GM23338 (cell line): ENCODE measurements around the gene STAMBP. TPM values are rescaled to one million over a fixed set of nuclear protein-coding genes. Genes with fewer than 3 reads are reported as not detected.

Experiments used
- ATAC-seq: fragments of 200-7000 bp; cut with Tn5 transposase; 3 replicates; pipeline ENCODE4 v1.9.1; 2020
- DNase-seq: peaks from one replicate; pipeline ENCODE4 v3.0.0-alpha.2; 2015; ENCODE audit warnings: low spot score
- H2AFZ ChIP-seq: fragments of 200-600 bp; sonication (generic); 2 replicates; pipeline ENCODE4 v1.8.0; 2016; ENCODE audit warnings: antibody characterized with exemption, mild to moderate bottlenecking, moderate library complexity
- H3F3A ChIP-seq: fragments of 200-600 bp; sonication (generic); replicated peaks from 2 replicates; pipeline ENCODE4 v1.8.0; 2017; ENCODE audit warnings: antibody characterized with exemption, mixed run types, low read depth
- H3K27ac ChIP-seq: fragments of 200-600 bp; sonication (generic); 2 replicates; pipeline ENCODE4 v1.6.1; 2016; ENCODE audit warnings: low read depth
- H3K27me3 ChIP-seq: fragments of 200-600 bp; sonication (generic); 2 replicates; pipeline ENCODE4 v1.8.0; 2016; ENCODE audit warnings: mild to moderate bottlenecking, mixed run types, moderate library complexity; ENCODE audit not compliant: insufficient read depth
- H3K36me3 ChIP-seq: fragments of 200-600 bp; sonication (generic); 2 replicates; pipeline ENCODE4 v1.8.0; 2016; ENCODE audit warnings: mild to moderate bottlenecking; ENCODE audit not compliant: insufficient read depth
- H3K4me1 ChIP-seq: fragments of 200-600 bp; sonication (generic); 2 replicates; pipeline ENCODE4 v1.8.0; 2016; ENCODE audit warnings: mild to moderate bottlenecking, moderate library complexity; ENCODE audit not compliant: insufficient read depth
- H3K4me2 ChIP-seq: fragments of 200-600 bp; sonication (generic); 2 replicates; pipeline ENCODE4 v1.7.1; 2017; ENCODE audit warnings: mixed run types
- H3K4me3 ChIP-seq: fragments of 200-600 bp; sonication (generic); 2 replicates; pipeline ENCODE4 v1.6.1; 2016; ENCODE audit warnings: mixed run types
- H3K79me2 ChIP-seq: fragments of 200-600 bp; sonication (generic); replicated peaks from 2 replicates; pipeline ENCODE4 v1.8.0; 2017; ENCODE audit warnings: mild to moderate bottlenecking; ENCODE audit not compliant: insufficient read depth
- H3K9me2 ChIP-seq: fragments of 200-600 bp; sonication (generic); 2 replicates; pipeline ENCODE4 v1.8.0; 2017; ENCODE audit not compliant: insufficient read depth
- H4K20me1 ChIP-seq: fragments of 200-600 bp; sonication (generic); replicated peaks from 2 replicates; pipeline ENCODE4 v1.8.0; 2017; ENCODE audit warnings: mild to moderate bottlenecking; ENCODE audit not compliant: insufficient read depth
- H3K27ac Mint-ChIP-seq: 2 replicates; pipeline ENCODE4 v1.8.0; 2020; ENCODE audit warnings: inconsistent platforms, mild to moderate bottlenecking, moderate library complexity, mixed read lengths
- H3K27me3 Mint-ChIP-seq: 3 replicates; pipeline ENCODE4 v1.8.0; 2022; ENCODE audit warnings: low read depth, mild to moderate bottlenecking, moderate library complexity, mixed read lengths, inconsistent platforms; ENCODE audit not compliant: insufficient read depth, poor library complexity
- H3K36me3 Mint-ChIP-seq: 3 replicates; pipeline ENCODE4 v1.8.0; 2021; ENCODE audit warnings: low read depth, mild to moderate bottlenecking, inconsistent platforms, moderate library complexity, mixed read lengths
- H3K4me1 Mint-ChIP-seq: 3 replicates; pipeline ENCODE4 v1.8.0; 2020; ENCODE audit warnings: mild to moderate bottlenecking, inconsistent platforms, mixed read lengths
- H3K4me3 Mint-ChIP-seq: 3 replicates; pipeline ENCODE4 v1.8.0; 2021; ENCODE audit warnings: moderate library complexity, mild to moderate bottlenecking, inconsistent platforms, mixed read lengths
- H3K9me3 Mint-ChIP-seq: 3 replicates; pipeline ENCODE4 v1.8.0; 2020; ENCODE audit warnings: moderate library complexity, mild to moderate bottlenecking, inconsistent platforms, mixed read lengths
- CREB1 ChIP-seq: fragments of 250-450 bp; sonication (Bioruptor Pico); IDR thresholded peaks from 2 replicates; pipeline ENCODE4 v1.5.0; 2020; ENCODE audit warnings: low read depth, mild to moderate bottlenecking, moderate library complexity
- EZH2 ChIP-seq: fragments of 200-600 bp; sonication (generic); IDR thresholded peaks from one replicate; pipeline ENCODE4 v1.8.0; 2017; ENCODE audit warnings: antibody characterized with exemption, mild to moderate bottlenecking, low read depth; ENCODE audit not compliant: unreplicated experiment
- EZH2phosphoT487 ChIP-seq: fragments of 200-600 bp; sonication (generic); IDR thresholded peaks from one replicate; pipeline ENCODE4 v1.8.1; 2018; ENCODE audit warnings: antibody characterized with exemption; ENCODE audit not compliant: unreplicated experiment
- NANOG ChIP-seq: IDR thresholded peaks from 2 replicates; pipeline ENCODE4 v1.6.1; 2016; ENCODE audit warnings: antibody characterized with exemption, borderline replicate concordance
- POLR2AphosphoS5 ChIP-seq: IDR thresholded peaks from 2 replicates; pipeline ENCODE4 v1.6.1; 2016; ENCODE audit warnings: antibody characterized with exemption, low read depth
- polyA plus RNA-seq: library from polyadenylated mRNA; unstranded; fragments of >200 nt; fragmentation: Nextera tagmentation; extraction: Ambion mirVana; gene quantifications from 2 replicates; pipeline ENCODE4 v1.2.1, GENCODE V29; 2016
- total RNA-seq: library from RNA; depleted of rRNA; stranded (reverse); fragments of >200 nt; shearing (Covaris generic); gene quantifications from 2 replicates; pipeline ENCODE4 v1.2.3, GENCODE V29; 2014
- TF ChIP-seq, protein P1 (sequence below): IDR thresholded peaks from one replicate; pipeline ENCODE4 v1.6.1; 2018; ENCODE audit warnings: antibody characterized with exemption; ENCODE audit not compliant: unreplicated experiment
- TF ChIP-seq, protein P2 (sequence below): fragments of 250-450 bp; sonication (Bioruptor Pico); IDR thresholded peaks from 2 replicates; pipeline ENCODE4 v1.5.0; 2020; ENCODE audit warnings: mild to moderate bottlenecking, moderate library complexity

Gene STAMBP
- total and polyA plus RNA-seq, 2 experiments from 2014 or later: 33.9 to 106 TPM

DNA sequence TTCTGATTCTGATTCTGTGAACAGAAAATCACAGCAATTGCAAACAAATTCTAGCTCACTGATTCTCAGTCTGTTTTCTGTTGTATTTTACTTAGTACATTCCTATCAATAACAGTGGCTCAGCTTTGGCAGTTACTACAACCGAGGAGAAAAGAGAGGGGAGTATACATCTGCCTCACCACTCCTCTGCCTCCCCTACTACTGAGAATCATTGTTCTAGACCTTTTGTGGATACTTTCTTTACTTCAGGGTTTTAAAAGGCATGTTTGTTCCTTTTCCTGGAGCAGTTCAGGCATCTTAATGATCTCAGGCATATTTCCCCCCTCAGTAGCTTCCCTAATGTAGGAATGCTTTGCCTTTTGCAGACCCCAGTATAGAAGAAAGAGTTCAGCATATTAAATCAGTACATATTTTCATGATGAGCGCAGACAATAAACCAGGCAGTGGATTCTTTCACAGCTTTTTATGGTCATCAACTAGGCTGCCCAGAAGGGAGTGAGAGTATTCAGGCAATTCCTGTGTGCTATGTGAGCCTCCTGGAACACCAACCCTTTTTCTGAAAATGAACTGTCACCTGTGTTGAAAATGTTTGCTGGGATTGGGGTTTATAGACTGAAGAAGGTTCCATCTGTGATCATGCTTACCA, 10.3 kb downstream of the STAMBP start:
- TF ChIP-seq EZH2phosphoT487 (no peak), NANOG (no peak), EZH2 (no peak), POLR2AphosphoS5 (no peak), CREB1 (CRISPR knock-in tag) (no peak)
- TF ChIP-seq, protein P1, sequence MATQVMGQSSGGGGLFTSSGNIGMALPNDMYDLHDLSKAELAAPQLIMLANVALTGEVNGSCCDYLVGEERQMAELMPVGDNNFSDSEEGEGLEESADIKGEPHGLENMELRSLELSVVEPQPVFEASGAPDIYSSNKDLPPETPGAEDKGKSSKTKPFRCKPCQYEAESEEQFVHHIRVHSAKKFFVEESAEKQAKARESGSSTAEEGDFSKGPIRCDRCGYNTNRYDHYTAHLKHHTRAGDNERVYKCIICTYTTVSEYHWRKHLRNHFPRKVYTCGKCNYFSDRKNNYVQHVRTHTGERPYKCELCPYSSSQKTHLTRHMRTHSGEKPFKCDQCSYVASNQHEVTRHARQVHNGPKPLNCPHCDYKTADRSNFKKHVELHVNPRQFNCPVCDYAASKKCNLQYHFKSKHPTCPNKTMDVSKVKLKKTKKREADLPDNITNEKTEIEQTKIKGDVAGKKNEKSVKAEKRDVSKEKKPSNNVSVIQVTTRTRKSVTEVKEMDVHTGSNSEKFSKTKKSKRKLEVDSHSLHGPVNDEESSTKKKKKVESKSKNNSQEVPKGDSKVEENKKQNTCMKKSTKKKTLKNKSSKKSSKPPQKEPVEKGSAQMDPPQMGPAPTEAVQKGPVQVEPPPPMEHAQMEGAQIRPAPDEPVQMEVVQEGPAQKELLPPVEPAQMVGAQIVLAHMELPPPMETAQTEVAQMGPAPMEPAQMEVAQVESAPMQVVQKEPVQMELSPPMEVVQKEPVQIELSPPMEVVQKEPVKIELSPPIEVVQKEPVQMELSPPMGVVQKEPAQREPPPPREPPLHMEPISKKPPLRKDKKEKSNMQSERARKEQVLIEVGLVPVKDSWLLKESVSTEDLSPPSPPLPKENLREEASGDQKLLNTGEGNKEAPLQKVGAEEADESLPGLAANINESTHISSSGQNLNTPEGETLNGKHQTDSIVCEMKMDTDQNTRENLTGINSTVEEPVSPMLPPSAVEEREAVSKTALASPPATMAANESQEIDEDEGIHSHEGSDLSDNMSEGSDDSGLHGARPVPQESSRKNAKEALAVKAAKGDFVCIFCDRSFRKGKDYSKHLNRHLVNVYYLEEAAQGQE: no peak
- TF ChIP-seq, protein P2, sequence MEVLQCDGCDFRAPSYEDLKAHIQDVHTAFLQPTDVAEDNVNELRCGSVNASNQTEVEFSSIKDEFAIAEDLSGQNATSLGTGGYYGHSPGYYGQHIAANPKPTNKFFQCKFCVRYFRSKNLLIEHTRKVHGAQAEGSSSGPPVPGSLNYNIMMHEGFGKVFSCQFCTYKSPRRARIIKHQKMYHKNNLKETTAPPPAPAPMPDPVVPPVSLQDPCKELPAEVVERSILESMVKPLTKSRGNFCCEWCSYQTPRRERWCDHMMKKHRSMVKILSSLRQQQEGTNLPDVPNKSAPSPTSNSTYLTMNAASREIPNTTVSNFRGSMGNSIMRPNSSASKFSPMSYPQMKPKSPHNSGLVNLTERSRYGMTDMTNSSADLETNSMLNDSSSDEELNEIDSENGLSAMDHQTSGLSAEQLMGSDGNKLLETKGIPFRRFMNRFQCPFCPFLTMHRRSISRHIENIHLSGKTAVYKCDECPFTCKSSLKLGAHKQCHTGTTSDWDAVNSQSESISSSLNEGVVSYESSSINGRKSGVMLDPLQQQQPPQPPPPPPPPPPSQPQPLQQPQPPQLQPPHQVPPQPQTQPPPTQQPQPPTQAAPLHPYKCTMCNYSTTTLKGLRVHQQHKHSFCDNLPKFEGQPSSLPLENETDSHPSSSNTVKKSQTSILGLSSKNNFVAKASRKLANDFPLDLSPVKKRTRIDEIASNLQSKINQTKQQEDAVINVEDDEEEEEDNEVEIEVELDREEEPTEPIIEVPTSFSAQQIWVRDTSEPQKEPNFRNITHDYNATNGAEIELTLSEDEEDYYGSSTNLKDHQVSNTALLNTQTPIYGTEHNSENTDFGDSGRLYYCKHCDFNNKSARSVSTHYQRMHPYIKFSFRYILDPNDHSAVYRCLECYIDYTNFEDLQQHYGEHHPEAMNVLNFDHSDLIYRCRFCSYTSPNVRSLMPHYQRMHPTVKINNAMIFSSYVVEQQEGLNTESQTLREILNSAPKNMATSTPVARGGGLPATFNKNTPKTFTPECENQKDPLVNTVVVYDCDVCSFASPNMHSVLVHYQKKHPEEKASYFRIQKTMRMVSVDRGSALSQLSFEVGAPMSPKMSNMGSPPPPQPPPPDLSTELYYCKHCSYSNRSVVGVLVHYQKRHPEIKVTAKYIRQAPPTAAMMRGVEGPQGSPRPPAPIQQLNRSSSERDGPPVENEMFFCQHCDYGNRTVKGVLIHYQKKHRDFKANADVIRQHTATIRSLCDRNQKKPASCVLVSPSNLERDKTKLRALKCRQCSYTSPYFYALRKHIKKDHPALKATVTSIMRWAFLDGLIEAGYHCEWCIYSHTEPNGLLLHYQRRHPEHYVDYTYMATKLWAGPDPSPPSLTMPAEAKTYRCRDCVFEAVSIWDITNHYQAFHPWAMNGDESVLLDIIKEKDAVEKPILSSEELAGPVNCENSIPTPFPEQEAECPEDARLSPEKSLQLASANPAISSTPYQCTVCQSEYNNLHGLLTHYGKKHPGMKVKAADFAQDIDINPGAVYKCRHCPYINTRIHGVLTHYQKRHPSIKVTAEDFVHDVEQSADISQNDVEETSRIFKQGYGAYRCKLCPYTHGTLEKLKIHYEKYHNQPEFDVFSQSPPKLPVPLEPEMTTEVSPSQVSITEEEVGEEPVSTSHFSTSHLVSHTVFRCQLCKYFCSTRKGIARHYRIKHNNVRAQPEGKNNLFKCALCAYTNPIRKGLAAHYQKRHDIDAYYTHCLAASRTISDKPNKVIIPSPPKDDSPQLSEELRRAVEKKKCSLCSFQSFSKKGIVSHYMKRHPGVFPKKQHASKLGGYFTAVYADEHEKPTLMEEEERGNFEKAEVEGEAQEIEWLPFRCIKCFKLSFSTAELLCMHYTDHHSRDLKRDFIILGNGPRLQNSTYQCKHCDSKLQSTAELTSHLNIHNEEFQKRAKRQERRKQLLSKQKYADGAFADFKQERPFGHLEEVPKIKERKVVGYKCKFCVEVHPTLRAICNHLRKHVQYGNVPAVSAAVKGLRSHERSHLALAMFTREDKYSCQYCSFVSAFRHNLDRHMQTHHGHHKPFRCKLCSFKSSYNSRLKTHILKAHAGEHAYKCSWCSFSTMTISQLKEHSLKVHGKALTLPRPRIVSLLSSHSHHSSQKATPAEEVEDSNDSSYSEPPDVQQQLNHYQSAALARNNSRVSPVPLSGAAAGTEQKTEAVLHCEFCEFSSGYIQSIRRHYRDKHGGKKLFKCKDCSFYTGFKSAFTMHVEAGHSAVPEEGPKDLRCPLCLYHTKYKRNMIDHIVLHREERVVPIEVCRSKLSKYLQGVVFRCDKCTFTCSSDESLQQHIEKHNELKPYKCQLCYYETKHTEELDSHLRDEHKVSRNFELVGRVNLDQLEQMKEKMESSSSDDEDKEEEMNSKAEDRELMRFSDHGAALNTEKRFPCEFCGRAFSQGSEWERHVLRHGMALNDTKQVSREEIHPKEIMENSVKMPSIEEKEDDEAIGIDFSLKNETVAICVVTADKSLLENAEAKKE (CRISPR knock-in tag): no peak
- Mint-ChIP-seq H3K4me3 (no peak overlapping the region), H3K27ac (no peak overlapping the region), H3K27me3 (no peaks in the 10 kb centered on the region), H3K4me1 (0 out of 3 replicates have a peak, but pooled peaks cover 3% of the 10 kb centered on the region), H3K9me3 (no peaks in the 10 kb centered on the region), H3K36me3 (peaks cover 14% of the 10 kb centered on the region)
- Histone ChIP-seq H2AFZ (no peak overlapping the region), H3K9me2 (no peaks in the 10 kb centered on the region), H3K4me3 (no peak overlapping the region), H3K79me2 (peaks cover 16% of the 10 kb centered on the region), H3K36me3 (peaks cover 3% of the 10 kb centered on the region; the same call in 1 of the 2 replicates), H3F3A (no peaks in the 10 kb centered on the region), H3K4me2 (no peak overlapping the region), H3K4me1 (no peaks in the 10 kb centered on the region), H3K27me3 (no peaks in the 10 kb centered on the region), H4K20me1 (peaks cover 25% of the 10 kb centered on the region; the same call in 1 of the 2 replicates), H3K27ac (0 out of 2 replicates have a peak overlapping the region, but pooled peaks have one; percentile 39)
- no peak for ATAC-seq
- DNase-seq: no peak
